Testis (tissue), 2 donors: ENCODE measurements around the gene KMO.

ENCODE experiments used
- CTCF ChIP-seq, 3 experiments: fragments of 450-650 bp in 2 of 3; fragments of 200-600 bp in 1 of 3; sonication (generic) in 1 of 3; IDR thresholded peaks; one replicate each; pipeline ENCODE4 v1.5.1; 2016 to 2019; ENCODE audit warnings: antibody characterized with exemption in 3 of 3, mild to moderate bottlenecking in 2 of 3, moderate library complexity in 1 of 3
- POLR2A ChIP-seq: fragments of 450-650 bp; IDR thresholded peaks from one replicate; pipeline ENCODE4 v1.6.1; 2017; ENCODE audit warnings: antibody characterized with exemption, mild to moderate bottlenecking, moderate library complexity

GRCh38 chr1:241615043-241615974, 83.1 kb downstream of the KMO start:
- TF ChIP-seq CTCF (IDR thresholded peaks at IDR 0.05) (no peak), POLR2A (no peak)
